ENCODE results near the gene HARS1.
"Not testable (repeated sequence)": the region's sequence is repeated elsewhere in the genome, so short reads cannot be mapped to it uniquely, and the experiment has no call there.

The HARS1 gene

GRCh38 chr5:140674211-140674610 is 17.0 kb downstream of the HARS1 start:
- no peak for DNase-seq

- DNase-seq = no peak
Measured at GRCh38 chr5:140673187-140673976, 17.8 kb downstream of the HARS1 start, which contains the start of gene DND1. TSS of gene DND1 (minus strand) at chr5:140673576. CDS start at chr5:140673542, 34 bp downstream.

- DNase-seq = no peak
Measured at GRCh38 chr5:140672455-140673186, 18.5 kb downstream of the HARS1 start.

DNA sequence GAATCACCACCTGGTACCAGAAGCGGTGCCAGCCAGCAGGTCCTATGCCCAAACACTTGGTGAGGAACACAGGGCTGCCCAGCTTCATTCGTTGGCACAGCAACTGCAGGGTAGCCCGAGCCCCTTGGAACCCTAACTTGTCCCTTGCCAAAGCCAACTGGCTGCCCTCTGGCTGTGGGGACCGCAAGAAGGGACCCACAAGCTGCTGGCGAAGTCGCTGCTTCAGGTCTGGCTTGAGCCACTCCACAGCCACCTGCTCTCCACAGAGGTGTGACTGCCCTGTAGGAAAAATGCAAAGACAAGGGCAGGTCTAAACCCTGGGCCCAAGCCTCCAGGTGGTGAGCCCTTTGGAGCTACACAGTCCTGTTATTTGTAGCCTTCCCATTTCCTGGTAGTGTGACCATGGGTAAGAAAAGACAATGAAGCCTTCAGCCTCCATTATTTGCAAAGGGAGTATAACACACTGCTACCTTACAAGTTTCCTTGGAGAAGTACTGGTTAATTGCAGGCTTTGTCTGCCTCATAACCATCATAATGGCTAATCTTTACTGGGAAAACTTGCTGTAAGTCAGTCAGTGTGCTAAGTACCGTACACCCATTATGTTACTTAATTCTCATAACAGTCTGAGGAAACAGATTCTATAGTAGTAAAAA is 19.6 kb downstream of the HARS1 start:
- DNase-seq = no peak

- not testable (repeated sequence) for DNase-seq
Measured at GRCh38 chr5:140671035-140671434, 20.1 kb downstream of the HARS1 start.

- peak; percentile 98 for DNase-seq
Measured at GRCh38 chr5:140664359-140665119, 26.6 kb downstream of the HARS1 start, which contains the start of gene WDR55. TSS of gene WDR55 (plus strand) at chr5:140664904. CDS start at chr5:140664913, 9 bp downstream.

GRCh38 chr5:140664030-140664358 is 27.2 kb downstream of the HARS1 start:
- DNase-seq = no peak

GRCh38 chr5:140660371-140660770 is 30.8 kb downstream of the HARS1 start:
- not testable (repeated sequence) for DNase-seq

GRCh38 chr5:140658870-140659269 is 32.3 kb downstream of the HARS1 start:
- DNase-seq = no peak

GRCh38 chr5:140647042-140647419 is 44.1 kb downstream of the HARS1 start:
- DNase-seq = no peak

DNA sequence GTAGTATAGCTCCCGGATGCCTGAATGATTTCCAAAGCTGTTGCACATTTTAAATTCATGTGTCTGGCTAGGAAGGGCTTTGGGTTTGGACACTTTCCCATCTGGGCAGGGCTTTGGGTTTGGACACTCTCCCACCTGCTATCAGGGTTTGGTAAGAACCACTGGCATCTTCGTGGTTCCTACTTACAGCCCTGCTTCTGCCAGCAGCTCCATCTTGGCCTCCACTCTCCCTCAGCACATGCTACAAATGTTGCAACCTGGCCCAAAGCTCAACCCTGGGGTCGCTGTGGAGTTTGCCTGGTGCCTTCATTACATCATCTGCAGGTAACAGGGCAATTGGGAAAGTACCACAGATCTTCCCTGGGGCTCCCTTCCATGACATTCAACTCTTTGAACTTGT is 48.5 kb downstream of the HARS1 start:
- DNase-seq = no peak

DNA sequence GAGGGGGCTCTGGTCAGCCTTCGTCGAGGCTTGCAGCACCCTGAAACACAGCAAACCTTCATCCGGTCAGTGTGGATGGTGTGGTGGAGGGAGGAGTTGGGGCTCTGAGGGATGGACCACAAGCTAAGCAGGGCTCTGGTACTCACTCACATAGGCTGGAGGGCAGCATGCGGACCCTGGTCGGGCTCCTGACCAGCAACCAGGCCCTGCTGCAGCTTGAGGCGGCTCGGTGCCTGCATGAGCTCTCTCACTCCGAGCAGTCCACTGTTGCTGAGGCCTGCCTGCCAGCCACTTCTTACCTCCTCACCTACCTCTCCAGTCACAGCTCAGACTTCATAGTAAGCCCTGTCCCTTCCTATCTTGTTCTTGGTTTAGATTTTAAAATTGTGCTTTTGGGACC is 49.5 kb downstream of the HARS1 start:
- DNase-seq = no peak

GRCh38 chr5:140639148-140639981 is 51.8 kb downstream of the HARS1 start, which contains the start of gene TMCO6:
TSS of gene TMCO6 (plus strand) at chr5:140639451. CDS start at chr5:140639528, 77 bp downstream.
- DNase-seq = peak; percentile 99

GRCh38 chr5:140638898-140639147 is 52.3 kb downstream of the HARS1 start:
- DNase-seq = not testable (repeated sequence)

DNA sequence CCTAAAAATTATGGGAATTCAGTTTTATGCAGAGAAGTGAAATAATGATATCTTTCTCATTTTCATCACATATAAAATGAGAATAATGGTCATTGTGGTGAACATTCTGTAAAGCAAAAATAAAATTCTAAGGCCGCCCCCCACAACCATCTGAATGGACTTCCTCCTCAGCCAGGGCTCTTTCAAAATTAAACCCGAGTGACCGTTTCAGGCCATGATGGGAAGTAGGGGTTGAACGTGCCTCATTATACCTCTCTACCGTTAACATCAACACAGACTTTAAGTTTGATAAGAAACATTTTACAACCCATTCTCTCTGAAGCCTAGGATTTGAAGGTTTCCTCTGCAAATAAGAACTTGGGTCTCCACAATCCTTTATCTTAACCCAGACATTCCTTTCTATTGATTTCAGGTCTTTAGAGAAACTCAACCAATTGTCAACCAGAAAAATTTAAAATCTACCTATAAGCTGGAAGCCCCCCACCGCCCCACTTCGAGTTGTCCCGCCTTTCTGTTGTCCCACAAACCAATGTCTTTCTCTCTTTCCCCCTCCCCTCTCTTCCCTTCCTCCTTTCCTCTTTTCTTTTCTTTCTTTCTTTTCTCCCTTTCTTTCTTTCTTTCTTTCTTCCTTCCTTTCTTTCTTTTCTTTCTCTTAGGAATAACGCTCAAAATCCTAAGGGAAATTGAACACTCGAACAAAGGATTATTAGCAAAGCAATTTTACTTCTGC is 53.6 kb downstream of the HARS1 start:
- peak; percentile 22 for DNase-seq

- DNase-seq = no peak
Measured at GRCh38 chr5:140635291-140636257, 55.6 kb downstream of the HARS1 start.

- DNase-seq = no peak
Measured at GRCh38 chr5:140634103-140634502, 57.1 kb downstream of the HARS1 start.

- no peak for DNase-seq
Measured at GRCh38 chr5:140633501-140633900, 57.7 kb downstream of the HARS1 start.

- no peak for DNase-seq
Measured at GRCh38 chr5:140633021-140633471, 58.1 kb downstream of the HARS1 start, which contains the start of gene CD14. TSS of gene CD14 (minus strand) at chr5:140633175. CDS start at chr5:140633071, 104 bp downstream.
